IPS DF 6.9 (cell line): ENCODE data around the gene SRRM2.

Experiments used
- DNase-seq: peaks from one replicate; pipeline ENCODE4 v3.0.0-alpha.2; 2013; ENCODE audit warnings: low read depth, low spot score
- H3K27ac ChIP-seq: one replicate; pipeline ENCODE4 v1.5.1; 2013; ENCODE audit warnings: low read length, control low read depth
- H3K27me3 ChIP-seq: 2 replicates; pipeline ENCODE4 v1.6.1; 2013; ENCODE audit warnings: mild to moderate bottlenecking, low read length; ENCODE audit not compliant: control insufficient read depth, insufficient read depth
- H3K36me3 ChIP-seq: 2 replicates; pipeline ENCODE4 v1.6.1; 2013; ENCODE audit warnings: low read length; ENCODE audit not compliant: control insufficient read depth, insufficient read depth
- H3K4me1 ChIP-seq: 2 replicates; pipeline ENCODE4 v1.6.1; 2013; ENCODE audit warnings: low read length; ENCODE audit not compliant: control insufficient read depth, insufficient read depth
- H3K4me3 ChIP-seq: 2 replicates; pipeline ENCODE4 v1.5.1; 2013; ENCODE audit warnings: mild to moderate bottlenecking, low read length
- H3K9me3 ChIP-seq: 2 replicates; pipeline ENCODE4 v1.6.1; 2013; ENCODE audit warnings: low read length, inconsistent platforms; ENCODE audit not compliant: control insufficient read depth, insufficient read depth
- WGBS: extraction: QIAGEN DNeasy Blood & Tissue Kit; methylation state at CpG from one replicate; pipeline ENCODE4 v1.1.7; 2013; ENCODE audit warnings: mixed read lengths, missing lambda C conversion rate; ENCODE audit not compliant: insufficient read length, insufficient coverage; 5-methylcytosine and 5-hydroxymethylcytosine counted together

The SRRM2 gene

DNA sequence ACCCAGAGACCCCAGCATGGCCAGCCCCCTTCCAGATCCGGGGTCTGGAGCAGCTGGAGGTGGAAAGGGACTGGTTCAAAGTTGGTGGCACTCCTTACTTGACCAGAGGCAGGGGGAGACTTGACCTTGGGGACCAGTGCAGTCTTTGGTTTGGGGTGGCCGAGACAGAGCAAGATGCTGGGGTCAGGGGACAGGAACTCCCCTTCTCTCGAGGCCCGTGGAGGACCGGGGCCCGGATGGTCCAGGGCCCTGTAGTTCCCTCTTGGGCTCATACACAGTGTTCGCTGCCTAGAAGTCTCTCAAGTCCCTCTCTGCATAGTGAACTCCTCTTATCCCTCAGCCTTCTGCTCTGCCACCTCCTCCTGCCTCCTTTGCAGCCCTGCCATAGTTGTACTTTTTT, 35.5 kb downstream of the SRRM2 start:
- no CpG with 5 or more reads among the region's 7 CpGs for WGBS
- Histone ChIP-seq H3K4me3 (no peak overlapping the region), H3K9me3 (no peaks in the 10 kb centered on the region), H3K27ac (no peak overlapping the region), H3K36me3 (no peaks in the 10 kb centered on the region), H3K27me3 (0 out of 2 replicates have a peak, but pooled peaks cover 1% of the 10 kb centered on the region), H3K4me1 (no peaks in the 10 kb centered on the region; the same call in 1 of the 2 replicates)
- DNase-seq: no peak

GRCh38 chr16:2790631-2791030, 38.2 kb downstream of the SRRM2 start:
- H3K27me3 ChIP-seq: 0 out of 2 replicates have a peak, but pooled peaks cover 1% of the 10 kb centered on the region
- H3K27ac ChIP-seq: no peak overlapping the region
- no CpG with 5 or more reads among the region's 5 CpGs for WGBS
- DNase-seq: no peak
- H3K36me3 ChIP-seq: no peaks in the 10 kb centered on the region
- no peaks in the 10 kb centered on the region for H3K9me3 ChIP-seq
- no peaks in the 10 kb centered on the region; the same call in 1 of the 2 replicates for H3K4me1 ChIP-seq
- H3K4me3 ChIP-seq: no peak overlapping the region

- Histone ChIP-seq H3K4me3 (no peak overlapping the region), H3K4me1 (no peaks in the 10 kb centered on the region; the same call in 1 of the 2 replicates), H3K9me3 (no peaks in the 10 kb centered on the region), H3K36me3 (no peaks in the 10 kb centered on the region), H3K27ac (no peak overlapping the region), H3K27me3 (0 out of 2 replicates have a peak, but pooled peaks cover 1% of the 10 kb centered on the region)
- DNase-seq: no peak
- no CpG with 5 or more reads among the region's 8 CpGs for WGBS
Observed at GRCh38 chr16:2791174-2791573, 38.7 kb downstream of the SRRM2 start.

DNA sequence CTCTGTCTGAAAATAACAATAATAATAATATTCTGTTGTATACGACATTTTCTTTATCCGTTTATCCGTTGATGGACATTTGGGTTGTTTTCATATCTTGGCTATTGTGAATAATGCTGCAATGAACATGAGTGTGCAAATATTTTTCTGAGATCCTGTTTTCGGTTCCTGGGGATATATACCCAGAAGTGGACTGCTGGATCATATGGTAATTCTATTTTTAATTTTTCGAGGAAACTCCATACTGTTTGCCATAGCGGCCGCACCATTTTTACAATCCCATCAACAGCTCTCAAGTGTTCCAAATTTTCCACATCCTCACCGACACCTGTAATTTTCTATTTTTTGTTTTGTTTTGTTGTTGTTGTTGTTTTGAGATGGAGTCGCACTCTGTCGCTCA, 40.5 kb downstream of the SRRM2 start:
- Histone ChIP-seq H3K27me3 (0 out of 2 replicates have a peak, but pooled peaks cover 1% of the 10 kb centered on the region), H3K4me3 (no peak overlapping the region), H3K9me3 (no peaks in the 10 kb centered on the region), H3K4me1 (no peaks in the 10 kb centered on the region), H3K27ac (no peak overlapping the region), H3K36me3 (no peaks in the 10 kb centered on the region)
- no peak for DNase-seq
- WGBS: no CpG with 5 or more reads among the region's 10 CpGs

DNA sequence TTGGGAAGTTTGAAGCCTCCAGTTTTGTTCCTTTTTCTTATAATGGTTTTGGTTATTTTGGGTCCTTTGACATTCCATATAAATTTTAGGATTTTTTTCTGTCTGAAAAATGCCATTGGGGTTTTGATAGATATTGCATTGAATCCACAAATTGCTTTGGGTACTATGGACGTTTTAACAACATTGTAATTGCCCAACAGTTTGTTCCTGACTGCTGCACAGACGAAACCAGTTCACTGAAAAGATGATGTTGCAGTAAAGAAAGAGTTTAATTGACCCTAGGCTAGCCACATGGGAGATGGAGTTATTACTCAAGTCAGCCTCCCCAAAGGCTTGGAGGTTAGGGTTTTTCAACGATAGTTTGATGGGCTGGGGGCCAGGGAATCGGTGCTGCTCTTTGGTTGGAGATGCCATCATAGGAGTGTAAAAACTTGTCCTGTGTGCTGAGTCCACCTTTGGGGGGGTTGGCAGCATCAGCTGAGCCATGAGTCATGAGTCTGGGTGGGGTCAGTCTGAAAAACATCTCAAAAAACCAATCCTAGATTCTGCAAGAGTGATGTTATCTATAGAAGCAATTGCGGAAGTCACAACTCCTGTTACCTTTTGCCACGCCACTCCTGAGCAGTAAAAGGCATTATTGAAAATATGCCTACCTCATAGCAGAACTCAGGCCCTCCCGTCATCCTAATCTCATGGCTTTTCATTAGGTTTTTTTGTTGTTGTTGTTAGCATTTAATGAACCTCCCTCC, 43.1 kb downstream of the SRRM2 start:
- Histone ChIP-seq H3K4me1 (no peaks in the 10 kb centered on the region), H3K4me3 (no peak overlapping the region), H3K9me3 (no peaks in the 10 kb centered on the region), H3K27ac (no peak overlapping the region), H3K27me3 (no peaks in the 10 kb centered on the region), H3K36me3 (no peaks in the 10 kb centered on the region)
- WGBS: no CpG with 5 or more reads among the region's 7 CpGs
- no peak for DNase-seq

- WGBS: no CpG with 5 or more reads among the region's 39 CpGs
- no peaks in the 10 kb centered on the region for H3K9me3 ChIP-seq
- H3K4me1 ChIP-seq: no peaks in the 10 kb centered on the region
- no peak for DNase-seq
- no peak overlapping the region for H3K27ac ChIP-seq
- no peaks in the 10 kb centered on the region for H3K27me3 ChIP-seq
- H3K4me3 ChIP-seq: no peak overlapping the region
- H3K36me3 ChIP-seq: no peaks in the 10 kb centered on the region
Observed at GRCh38 chr16:2798723-2799204, 46.3 kb downstream of the SRRM2 start.

DNA sequence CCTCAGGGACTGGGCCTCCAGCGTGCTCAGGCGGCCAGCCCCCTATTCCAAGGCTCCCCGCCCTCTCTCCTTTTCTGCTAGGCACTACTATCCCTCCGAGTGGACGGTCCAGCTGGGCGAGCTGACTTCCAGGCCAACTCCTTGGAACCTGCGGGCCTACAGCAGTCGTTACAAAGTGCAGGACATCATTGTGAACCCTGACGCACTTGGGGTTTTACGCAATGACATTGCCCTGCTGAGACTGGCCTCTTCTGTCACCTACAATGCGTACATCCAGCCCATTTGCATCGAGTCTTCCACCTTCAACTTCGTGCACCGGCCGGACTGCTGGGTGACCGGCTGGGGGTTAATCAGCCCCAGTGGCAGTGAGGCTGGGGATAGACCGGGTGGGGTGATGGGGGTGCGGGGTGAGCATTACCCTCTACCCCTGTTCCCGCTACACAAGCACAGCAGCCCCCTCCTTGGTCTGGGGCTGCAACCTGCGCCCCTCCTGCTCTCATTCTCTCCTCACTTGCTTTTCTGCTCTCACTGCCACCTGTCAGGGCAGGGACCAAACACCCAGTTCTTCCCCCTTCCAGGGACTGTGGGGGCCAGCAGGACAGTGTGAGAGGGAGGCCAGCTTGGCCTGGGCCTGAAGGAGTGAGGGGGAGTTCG, 46.9 kb downstream of the SRRM2 start:
- H3K27ac ChIP-seq: no peak overlapping the region
- no CpG with 5 or more reads among the region's 21 CpGs for WGBS
- no peaks in the 10 kb centered on the region for H3K4me1 ChIP-seq
- no peaks in the 10 kb centered on the region for H3K9me3 ChIP-seq
- H3K27me3 ChIP-seq: no peaks in the 10 kb centered on the region
- DNase-seq: no peak
- no peaks in the 10 kb centered on the region for H3K36me3 ChIP-seq
- no peak overlapping the region for H3K4me3 ChIP-seq

DNA sequence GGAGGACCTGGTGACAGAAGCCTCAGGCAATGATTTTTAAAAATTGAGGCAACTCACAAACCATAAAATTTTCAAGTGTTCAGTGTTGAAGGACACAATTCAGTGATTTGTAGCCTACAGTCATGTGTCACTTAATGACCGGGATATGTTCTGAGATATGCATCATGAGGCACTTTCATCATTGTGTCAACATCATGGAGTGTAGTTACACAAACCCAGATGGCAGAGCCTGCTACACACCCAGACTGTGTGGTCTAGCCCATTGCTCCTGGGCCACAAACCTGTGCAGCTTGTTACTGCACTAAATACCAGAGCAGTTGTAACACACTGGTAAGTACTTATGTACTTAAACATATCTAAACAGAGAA, 47.4 kb downstream of the SRRM2 start:
- no peak for DNase-seq
- Histone ChIP-seq H3K36me3 (no peaks in the 10 kb centered on the region), H3K9me3 (no peaks in the 10 kb centered on the region), H3K4me3 (no peak overlapping the region), H3K27ac (no peak overlapping the region), H3K27me3 (no peaks in the 10 kb centered on the region), H3K4me1 (no peaks in the 10 kb centered on the region)
- no CpG with 5 or more reads among the region's 1 CpG for WGBS

GRCh38 chr16:2803545-2804195, 51.2 kb downstream of the SRRM2 start:
- Histone ChIP-seq H3K4me1 (no peaks in the 10 kb centered on the region), H3K27ac (no peak overlapping the region), H3K36me3 (no peaks in the 10 kb centered on the region), H3K27me3 (no peaks in the 10 kb centered on the region), H3K9me3 (no peaks in the 10 kb centered on the region), H3K4me3 (no peak overlapping the region)
- DNase-seq: no peak
- no CpG with 5 or more reads among the region's 3 CpGs for WGBS

DNA sequence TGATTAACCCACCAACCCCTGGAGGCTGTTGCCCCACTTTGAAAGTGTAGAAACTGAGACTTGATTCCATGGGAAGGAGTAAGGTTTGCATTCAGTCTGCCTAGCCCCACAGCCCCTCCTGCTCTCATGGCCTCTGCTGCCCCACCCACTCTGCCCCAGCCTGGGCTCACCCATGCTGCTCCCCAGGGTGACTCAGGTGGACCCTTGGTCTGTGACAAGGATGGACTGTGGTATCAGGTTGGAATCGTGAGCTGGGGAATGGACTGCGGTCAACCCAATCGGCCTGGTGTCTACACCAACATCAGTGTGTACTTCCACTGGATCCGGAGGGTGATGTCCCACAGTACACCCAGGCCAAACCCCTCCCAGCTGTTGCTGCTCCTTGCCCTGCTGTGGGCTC, 52.3 kb downstream of the SRRM2 start:
- H3K27ac ChIP-seq: no peak overlapping the region
- H3K36me3 ChIP-seq: no peaks in the 10 kb centered on the region
- H3K9me3 ChIP-seq: no peaks in the 10 kb centered on the region
- no peaks in the 10 kb centered on the region for H3K4me1 ChIP-seq
- no peak overlapping the region for H3K4me3 ChIP-seq
- DNase-seq: no peak
- WGBS: no CpG with 5 or more reads among the region's 4 CpGs
- no peaks in the 10 kb centered on the region for H3K27me3 ChIP-seq
